HEK293T (cell line): ENCODE results near the gene SIT1.

Experiments used
- FOXM1 ChIP-seq: fragments of 450-650 bp; IDR thresholded peaks from 2 replicates; pipeline ENCODE4 v1.6.1; 2017; ENCODE audit warnings: mild to moderate bottlenecking, borderline replicate concordance
- HDGF ChIP-seq: fragments of 450-650 bp; IDR thresholded peaks from 2 replicates; pipeline ENCODE4 v1.6.1; 2017; ENCODE audit warnings: antibody characterized with exemption, borderline replicate concordance

DNA sequence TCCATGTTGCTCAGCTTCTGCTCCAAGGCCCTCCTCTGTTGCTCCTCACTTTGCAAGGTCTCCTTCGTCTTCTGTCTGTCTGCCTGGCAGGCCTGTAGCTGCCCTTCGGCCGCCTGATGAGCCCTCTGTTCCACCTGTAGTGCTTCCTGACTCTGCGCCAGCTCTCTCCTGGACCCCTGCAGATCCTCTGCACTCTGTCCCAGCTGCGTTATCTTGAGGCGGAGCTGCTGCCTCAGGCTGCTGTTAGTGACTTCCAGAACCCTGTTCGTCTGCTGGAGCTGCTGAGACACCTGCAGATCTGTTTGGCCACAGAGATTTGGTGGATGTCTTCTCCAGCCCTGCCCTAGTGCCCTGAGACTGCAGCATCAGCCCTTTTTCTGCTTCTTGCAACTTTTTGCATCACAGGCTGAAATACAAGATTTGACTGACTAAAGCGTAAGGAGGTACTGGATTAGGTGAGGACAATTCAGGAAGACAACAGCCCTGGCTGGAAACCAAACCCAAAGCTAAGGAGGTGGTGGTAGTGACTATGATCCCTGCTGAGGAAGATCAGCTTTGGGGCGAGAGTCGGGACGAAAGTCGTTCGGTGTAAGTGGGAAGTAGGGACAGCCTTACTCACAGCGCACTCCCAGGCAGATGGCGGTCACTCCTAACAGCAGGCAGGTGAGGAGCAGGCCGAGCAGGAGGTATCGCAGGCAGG is 34.6 kb downstream of the SIT1 start:
- TF ChIP-seq FOXM1 (no peak), HDGF (no peak)
